Natural killer cell (primary cell): Measurements from ENCODE around the gene SRD5A2. TPM values are rescaled to one million over a fixed set of nuclear protein-coding genes. Genes with fewer than 3 reads are reported as not detected.

Experiments
- ATAC-seq, 3 donors: fragments of 150-1000 bp in 2 of 3; fragments of 200-7000 bp in 1 of 3; cut with Tn5 transposase; 1 replicate in 1 of 3; 2 replicates in 2 of 3; pipeline ENCODE4 v1.10.0; 2021; ENCODE audit warnings: mild to moderate bottlenecking in 2 of 3, moderate library complexity in 2 of 3
- DNase-seq, 2 donors: peaks; one replicate each; pipeline versions ENCODE4 v3.0.0 to v3.0.0-alpha.2; 2013 to 2021; ENCODE audit warnings: mixed read lengths in 1 of 2
- H3K27ac ChIP-seq: one replicate; pipeline ENCODE4 v1.5.1; 2013; ENCODE audit warnings: mild to moderate bottlenecking, low read length
- H3K27me3 ChIP-seq: one replicate; pipeline ENCODE4 v1.6.1; 2013; ENCODE audit warnings: low read length; ENCODE audit not compliant: control insufficient read depth, insufficient read depth
- H3K36me3 ChIP-seq: one replicate; pipeline ENCODE4 v1.6.1; 2013; ENCODE audit warnings: low read length; ENCODE audit not compliant: control insufficient read depth, insufficient read depth
- H3K4me1 ChIP-seq: one replicate; pipeline ENCODE4 v1.6.1; 2013; ENCODE audit warnings: low read length; ENCODE audit not compliant: control insufficient read depth, insufficient read depth
- H3K4me3 ChIP-seq: one replicate; pipeline ENCODE4 v1.5.1; 2013; ENCODE audit warnings: low read length
- H3K9me3 ChIP-seq: one replicate; pipeline ENCODE4 v1.6.1; 2013; ENCODE audit warnings: low read length; ENCODE audit not compliant: control insufficient read depth, insufficient read depth
- H3K27ac Mint-ChIP-seq, 2 donors: one replicate each; pipeline ENCODE4 v1.8.0; 2022; ENCODE audit warnings: mild to moderate bottlenecking in 2 of 2, mixed read lengths in 2 of 2, moderate library complexity in 1 of 2
- H3K27me3 Mint-ChIP-seq, 2 donors: one replicate each; pipeline ENCODE4 v1.8.0; 2022; ENCODE audit warnings: low read depth in 2 of 2, mixed read lengths in 2 of 2
- H3K36me3 Mint-ChIP-seq: one replicate; pipeline ENCODE4 v1.8.0; 2022; ENCODE audit warnings: mixed read lengths
- H3K4me1 Mint-ChIP-seq, 2 donors: one replicate each; pipeline ENCODE4 v1.8.0; 2022; ENCODE audit warnings: mixed read lengths in 2 of 2
- H3K4me3 Mint-ChIP-seq: one replicate; pipeline ENCODE4 v1.8.0; 2022; ENCODE audit warnings: mild to moderate bottlenecking, moderate library complexity, mixed read lengths
- H3K9me3 Mint-ChIP-seq, 2 donors: one replicate each; pipeline ENCODE4 v1.8.0; 2022; ENCODE audit warnings: mixed read lengths in 2 of 2
- WGBS: methylation state at CpG from one replicate; pipeline ENCODE4 v1.1.7; 2013; ENCODE audit warnings: missing lambda C conversion rate; ENCODE audit not compliant: insufficient coverage; 5-methylcytosine and 5-hydroxymethylcytosine counted together
- intact Hi-C: fragments of 100-400 bp; cut with micrococcal nuclease; formaldehyde crosslinking; loops from one replicate; pipeline ENCODE4 v1.14.2; 2022
- total RNA-seq, 4 donors: library from RNA; stranded (reverse); fragments of 120-200 nt in 1 of 4; gene quantifications; one replicate each; pipeline versions ENCODE4 v1.2.3 to v1.2.4, GENCODE V29; 2013 to 2022
- TF ChIP-seq, protein P1 (sequence below): fragments of 200-600 bp; IDR thresholded peaks from one replicate; pipeline ENCODE4 v1.8.0; 2022; ENCODE audit warnings: antibody characterized with exemption

SRD5A2 gene
- total RNA-seq, 3 donors from 2014 or later (not counting 1 experiment from before 2014, with no cell fraction given): not detected

DNA sequence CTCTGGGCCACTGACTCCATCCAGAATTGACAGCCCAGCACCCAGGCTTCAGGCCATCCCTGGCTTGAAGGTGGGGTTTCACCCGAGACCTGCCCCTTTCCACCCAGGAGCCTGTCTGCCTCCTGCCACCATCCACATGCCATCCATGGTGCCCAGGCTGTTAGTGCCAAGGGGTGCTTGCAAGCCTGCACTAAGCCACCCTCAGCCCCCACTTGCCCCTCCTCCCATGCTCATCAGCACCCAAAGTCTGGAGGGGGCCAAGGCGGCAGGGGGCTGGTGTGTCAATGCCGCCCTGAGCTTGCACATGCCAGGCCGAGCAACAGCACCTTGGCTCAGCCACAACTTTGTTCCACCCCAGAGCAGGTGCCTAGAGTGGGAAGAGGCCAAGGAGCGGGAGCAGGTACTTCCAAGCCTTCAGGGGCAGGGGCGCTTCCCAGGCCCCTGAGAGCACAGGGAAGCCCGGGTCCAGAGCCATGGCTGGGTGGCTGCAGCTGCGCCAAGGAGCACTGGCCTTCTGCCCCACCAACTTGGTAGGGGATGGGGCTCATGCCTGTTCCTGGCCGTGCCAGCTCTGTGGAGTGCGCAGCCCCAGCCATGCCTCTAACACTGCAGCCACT, 12.0 kb downstream of the SRD5A2 start:
- 91% methylated on average over 10 of the region's 10 CpGs for WGBS
- TF ChIP-seq, protein P1, sequence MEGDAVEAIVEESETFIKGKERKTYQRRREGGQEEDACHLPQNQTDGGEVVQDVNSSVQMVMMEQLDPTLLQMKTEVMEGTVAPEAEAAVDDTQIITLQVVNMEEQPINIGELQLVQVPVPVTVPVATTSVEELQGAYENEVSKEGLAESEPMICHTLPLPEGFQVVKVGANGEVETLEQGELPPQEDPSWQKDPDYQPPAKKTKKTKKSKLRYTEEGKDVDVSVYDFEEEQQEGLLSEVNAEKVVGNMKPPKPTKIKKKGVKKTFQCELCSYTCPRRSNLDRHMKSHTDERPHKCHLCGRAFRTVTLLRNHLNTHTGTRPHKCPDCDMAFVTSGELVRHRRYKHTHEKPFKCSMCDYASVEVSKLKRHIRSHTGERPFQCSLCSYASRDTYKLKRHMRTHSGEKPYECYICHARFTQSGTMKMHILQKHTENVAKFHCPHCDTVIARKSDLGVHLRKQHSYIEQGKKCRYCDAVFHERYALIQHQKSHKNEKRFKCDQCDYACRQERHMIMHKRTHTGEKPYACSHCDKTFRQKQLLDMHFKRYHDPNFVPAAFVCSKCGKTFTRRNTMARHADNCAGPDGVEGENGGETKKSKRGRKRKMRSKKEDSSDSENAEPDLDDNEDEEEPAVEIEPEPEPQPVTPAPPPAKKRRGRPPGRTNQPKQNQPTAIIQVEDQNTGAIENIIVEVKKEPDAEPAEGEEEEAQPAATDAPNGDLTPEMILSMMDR: no peak
- peaks cover 2 to 4% of the 10 kb centered on the region in 2 donors for H3K9me3 Mint-ChIP-seq
- intact Hi-C loops: no loop called here
- no peak overlapping the region for H3K27ac Mint-ChIP-seq
- H3K4me3 Mint-ChIP-seq: no peak overlapping the region
- peaks cover 4 to 7% of the 10 kb centered on the region in 2 donors for H3K27me3 Mint-ChIP-seq
- Histone ChIP-seq H3K4me3 (no peak overlapping the region), H3K9me3 (no peaks in the 10 kb centered on the region), H3K27me3 (no peaks in the 10 kb centered on the region), H3K36me3 (no peaks in the 10 kb centered on the region), H3K27ac (no peak overlapping the region), H3K4me1 (no peaks in the 10 kb centered on the region)
- DNase-seq: no peak
- H3K4me1 Mint-ChIP-seq: no peaks in the 10 kb centered on the region
- no peaks in the 10 kb centered on the region for H3K36me3 Mint-ChIP-seq
- ATAC-seq: no peak

DNA sequence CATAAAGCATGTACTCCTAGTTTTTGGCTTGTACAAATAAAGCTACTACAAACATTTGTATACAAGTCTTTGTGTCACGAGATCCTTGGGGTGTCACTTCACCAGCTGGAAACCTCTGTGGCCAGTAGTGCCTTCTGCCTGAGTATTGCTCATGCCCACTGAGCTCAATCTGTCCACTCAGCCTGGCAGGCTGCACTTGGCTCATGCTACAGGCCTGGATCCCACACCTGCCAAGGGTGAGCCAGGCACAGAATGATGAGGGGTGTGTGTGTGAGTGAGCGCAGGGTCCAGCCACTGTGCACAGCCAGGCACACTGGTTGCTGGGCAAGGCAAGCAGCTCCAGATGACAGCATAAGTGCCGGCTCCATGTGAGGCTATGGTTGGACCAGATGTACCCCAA, 13.1 kb downstream of the SRD5A2 start:
- no peaks in the 10 kb centered on the region for H3K36me3 ChIP-seq
- peaks cover 7% of the 10 kb centered on the region in 2 donors for H3K27me3 Mint-ChIP-seq
- no peaks in the 10 kb centered on the region for H3K27me3 ChIP-seq
- no peaks in the 10 kb centered on the region for H3K9me3 ChIP-seq
- DNase-seq (no peak), ATAC-seq (no peak)
- intact Hi-C loops: no loop called here
- H3K27ac Mint-ChIP-seq: no peak overlapping the region
- no peak overlapping the region for H3K27ac ChIP-seq
- H3K4me3 Mint-ChIP-seq: no peak overlapping the region
- H3K9me3 Mint-ChIP-seq: peaks cover 2 to 4% of the 10 kb centered on the region in 2 donors
- H3K36me3 Mint-ChIP-seq: no peaks in the 10 kb centered on the region
- no peak overlapping the region for H3K4me3 ChIP-seq
- TF ChIP-seq, protein P1: no peak
- no peaks in the 10 kb centered on the region for H3K4me1 ChIP-seq
- H3K4me1 Mint-ChIP-seq: no peaks in the 10 kb centered on the region
- 87% methylated on average over 3 of the region's 3 CpGs for WGBS

DNA sequence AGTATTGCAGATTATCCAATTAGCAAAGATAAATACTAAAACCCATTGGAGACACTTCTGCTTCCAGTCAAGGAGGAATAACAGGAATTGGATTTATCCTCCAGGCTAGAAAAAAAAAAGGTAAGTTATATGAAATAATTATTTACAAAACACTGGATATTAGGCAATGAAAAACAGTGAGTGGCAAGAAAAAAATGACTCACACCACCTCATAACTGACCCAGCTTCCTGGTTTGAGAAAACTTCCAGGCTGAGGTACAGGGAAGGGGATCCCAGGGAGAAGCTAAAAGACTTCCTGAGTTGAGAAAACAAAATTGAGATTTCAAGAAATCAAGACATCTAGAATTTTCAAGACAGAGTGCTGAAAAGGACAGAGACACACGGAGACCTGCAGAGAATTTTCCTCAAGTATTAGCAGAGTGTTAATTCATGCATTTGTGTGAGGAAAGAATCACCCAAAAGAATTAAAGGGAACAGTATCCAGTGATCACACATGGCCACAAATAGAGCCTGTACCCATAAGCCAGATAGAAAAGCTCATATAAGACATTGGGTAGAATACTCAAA, 17.4 kb downstream of the SRD5A2 start:
- Mint-ChIP-seq H3K36me3 (no peaks in the 10 kb centered on the region), H3K27ac (no peak overlapping the region), H3K27me3 (peaks cover 7 to 12% of the 10 kb centered on the region in 2 donors), H3K4me3 (no peak overlapping the region), H3K4me1 (no peaks in the 10 kb centered on the region), H3K9me3 (peaks cover 0 to 3% of the 10 kb centered on the region in 2 donors)
- Histone ChIP-seq H3K9me3 (no peaks in the 10 kb centered on the region), H3K4me3 (no peak overlapping the region), H3K4me1 (no peaks in the 10 kb centered on the region), H3K36me3 (no peaks in the 10 kb centered on the region), H3K27ac (no peak overlapping the region), H3K27me3 (peaks cover 2% of the 10 kb centered on the region)
- TF ChIP-seq, protein P1: no peak
- ATAC-seq: no peak
- WGBS: 50% methylated on average over 1 of the region's 1 CpG
- no peak for DNase-seq
- intact Hi-C loops: no loop called here

DNA sequence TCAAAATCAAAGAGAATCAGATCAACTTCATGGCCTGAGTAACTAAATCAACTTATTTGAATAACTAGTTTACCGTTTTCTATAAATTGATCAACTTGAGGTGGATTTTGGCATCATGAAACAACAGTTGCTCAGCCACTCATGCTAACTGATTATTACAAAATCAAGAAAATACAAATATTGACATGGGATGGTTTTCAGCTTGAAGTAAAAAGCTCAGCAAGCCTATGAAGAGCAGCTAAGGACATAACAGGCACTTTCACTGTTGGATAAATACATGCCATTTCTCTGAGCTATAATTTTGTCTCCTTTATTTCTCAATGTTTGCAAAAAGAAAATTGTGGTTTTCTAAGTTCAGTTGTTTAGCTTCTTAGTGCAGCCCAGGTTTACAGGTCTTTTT, 18.9 kb downstream of the SRD5A2 start:
- H3K27me3 ChIP-seq: peaks cover 2% of the 10 kb centered on the region
- no peaks in the 10 kb centered on the region for H3K36me3 ChIP-seq
- no peak overlapping the region for H3K4me3 ChIP-seq
- TF ChIP-seq, protein P1: no peak
- no peak for DNase-seq
- no peak overlapping the region for H3K4me3 Mint-ChIP-seq
- intact Hi-C loops: no loop called here
- H3K9me3 ChIP-seq: no peaks in the 10 kb centered on the region
- peaks cover 7 to 12% of the 10 kb centered on the region in 2 donors for H3K27me3 Mint-ChIP-seq
- H3K36me3 Mint-ChIP-seq: no peaks in the 10 kb centered on the region
- ATAC-seq: no peak
- H3K9me3 Mint-ChIP-seq: peaks cover 0 to 3% of the 10 kb centered on the region in 2 donors
- H3K27ac ChIP-seq: no peak overlapping the region
- no peaks in the 10 kb centered on the region for H3K4me1 ChIP-seq
- no peak overlapping the region for H3K27ac Mint-ChIP-seq
- WGBS: 56% methylated on average over 1 of the region's 1 CpG
- H3K4me1 Mint-ChIP-seq: no peaks in the 10 kb centered on the region
